MG63 (cell line): Measurements from ENCODE around the gene COG5. TPM values are rescaled to one million over a fixed set of nuclear protein-coding genes. Genes with fewer than 3 reads are reported as not detected.

Source experiments
- DNase-seq: peaks from one replicate; pipeline ENCODE4 v3.0.0-alpha.2; 2020
- H3K27me3 ChIP-seq: fragments of 250-450 bp; sonication (Bioruptor Pico); 2 replicates; pipeline ENCODE4 v1.5.1; 2020; ENCODE audit warnings: mild to moderate bottlenecking, moderate library complexity
- H3K36me3 ChIP-seq: fragments of 250-450 bp; sonication (Bioruptor Pico); 2 replicates; pipeline ENCODE4 v1.5.1; 2020; ENCODE audit warnings: mild to moderate bottlenecking, moderate library complexity
- H3K4me3 ChIP-seq: fragments of 250-450 bp; sonication (Bioruptor Pico); 2 replicates; pipeline ENCODE4 v1.5.1; 2020; ENCODE audit warnings: mild to moderate bottlenecking, moderate library complexity
- H3K9me3 ChIP-seq: fragments of 250-450 bp; sonication (Bioruptor Pico); 2 replicates; pipeline ENCODE4 v1.5.1; 2020; ENCODE audit warnings: mild to moderate bottlenecking, moderate library complexity
- total RNA-seq: library from RNA; depleted of rRNA; stranded (reverse); fragments of >200 nt; shearing (Covaris generic); gene quantifications from 2 replicates; pipeline ENCODE4 v1.2.3, GENCODE V29; 2014; ENCODE audit warnings: low replicate concordance

Gene COG5
- total RNA-seq, 1 experiment from 2014 or later, result 37.5 TPM

- H3K4me3 ChIP-seq, result no peak overlapping the region
- H3K27me3 ChIP-seq, result no peaks in the 10 kb centered on the region
- no peaks in the 10 kb centered on the region for H3K36me3 ChIP-seq
- H3K9me3 ChIP-seq, result no peaks in the 10 kb centered on the region
- DNase-seq, result no peak
Measured at GRCh38 chr7:107353701-107354100, 210.0 kb downstream of the COG5 start.

DNA sequence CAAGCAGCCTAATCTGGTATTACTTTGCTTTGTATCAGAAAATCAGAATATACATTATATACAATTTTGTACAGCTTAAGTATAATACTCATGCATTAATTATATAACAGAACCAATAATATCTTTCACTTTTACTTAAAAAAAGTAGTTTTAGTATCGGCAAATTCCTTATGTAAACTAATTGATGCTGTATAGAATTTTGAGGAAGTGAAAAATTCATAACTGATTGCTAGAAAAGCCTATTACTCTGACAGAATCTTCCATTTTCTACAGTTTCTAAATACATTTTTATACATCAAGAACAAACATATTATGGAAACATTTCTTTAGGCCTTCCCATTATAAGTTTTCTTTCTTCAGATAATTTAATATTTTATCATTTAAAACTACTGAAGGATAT, 217.8 kb downstream of the COG5 start:
- H3K36me3 ChIP-seq, result no peaks in the 10 kb centered on the region
- no peaks in the 10 kb centered on the region for H3K27me3 ChIP-seq
- no peak overlapping the region for H3K4me3 ChIP-seq
- no peaks in the 10 kb centered on the region for H3K9me3 ChIP-seq
- no peak for DNase-seq

GRCh38 chr7:107344799-107345198, 218.9 kb downstream of the COG5 start:
- H3K27me3 ChIP-seq, result no peaks in the 10 kb centered on the region
- H3K36me3 ChIP-seq, result no peaks in the 10 kb centered on the region
- H3K4me3 ChIP-seq, result no peak overlapping the region
- DNase-seq, result no peak
- H3K9me3 ChIP-seq, result no peaks in the 10 kb centered on the region

- DNase-seq, result no peak
- no peak overlapping the region for H3K4me3 ChIP-seq
- no peaks in the 10 kb centered on the region for H3K36me3 ChIP-seq
- no peaks in the 10 kb centered on the region for H3K9me3 ChIP-seq
- H3K27me3 ChIP-seq, result no peaks in the 10 kb centered on the region
Measured at GRCh38 chr7:107344286-107344685, 219.4 kb downstream of the COG5 start.

GRCh38 chr7:107338080-107338479, 225.6 kb downstream of the COG5 start:
- DNase-seq, result no peak
- H3K4me3 ChIP-seq, result no peak overlapping the region
- H3K27me3 ChIP-seq, result no peaks in the 10 kb centered on the region
- H3K36me3 ChIP-seq, result no peaks in the 10 kb centered on the region
- 0 out of 2 replicates have a peak, but pooled peaks cover 5% of the 10 kb centered on the region for H3K9me3 ChIP-seq

GRCh38 chr7:107332488-107333269, 231.0 kb downstream of the COG5 start:
- no peak for DNase-seq

GRCh38 chr7:107330478-107330877, 233.2 kb downstream of the COG5 start:
- H3K27me3 ChIP-seq, result no peaks in the 10 kb centered on the region
- H3K4me3 ChIP-seq, result no peak overlapping the region
- DNase-seq, result no peak
- H3K9me3 ChIP-seq, result no peaks in the 10 kb centered on the region
- H3K36me3 ChIP-seq, result no peaks in the 10 kb centered on the region

More at GRCh38 chr7:107332488-107333269, 231.0 kb downstream of the COG5 start:
- Histone ChIP-seq H3K9me3 (no peaks in the 10 kb centered on the region), H3K4me3 (no peak overlapping the region), H3K27me3 (no peaks in the 10 kb centered on the region), H3K36me3 (no peaks in the 10 kb centered on the region)

DNA sequence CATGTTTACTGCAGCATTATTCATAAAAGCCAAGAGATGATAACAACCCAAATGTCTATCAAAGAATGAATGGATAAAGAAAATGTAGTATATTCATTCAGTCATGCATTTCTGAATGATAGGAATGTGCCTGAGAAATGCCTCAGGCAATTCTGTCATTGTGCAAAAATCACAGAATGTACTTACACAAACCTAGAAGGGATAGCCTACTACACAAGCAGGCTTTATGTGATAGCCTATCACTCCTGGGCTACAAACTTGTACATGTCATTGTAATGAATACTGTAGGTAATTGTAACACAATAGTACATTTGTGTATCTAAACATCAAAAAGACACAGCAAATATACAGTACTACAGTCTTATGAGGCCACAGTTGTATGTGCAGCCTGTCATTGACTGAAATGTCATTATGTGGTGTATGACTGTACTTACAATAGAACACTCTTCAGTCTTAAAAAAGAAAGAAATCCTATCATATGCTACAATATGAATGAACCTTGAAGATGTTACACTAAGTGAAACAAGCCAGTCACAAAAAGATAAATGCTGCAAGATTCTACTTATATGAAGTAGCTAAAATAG, 235.6 kb downstream of the COG5 start:
- Histone ChIP-seq H3K4me3 (no peak overlapping the region), H3K36me3 (no peaks in the 10 kb centered on the region), H3K27me3 (no peaks in the 10 kb centered on the region), H3K9me3 (no peaks in the 10 kb centered on the region)
- no peak for DNase-seq

- Histone ChIP-seq H3K9me3 (no peaks in the 10 kb centered on the region), H3K4me3 (no peak overlapping the region), H3K36me3 (no peaks in the 10 kb centered on the region), H3K27me3 (no peaks in the 10 kb centered on the region)
- no peak for DNase-seq
Measured at GRCh38 chr7:107326061-107326460, 237.7 kb downstream of the COG5 start.

DNA sequence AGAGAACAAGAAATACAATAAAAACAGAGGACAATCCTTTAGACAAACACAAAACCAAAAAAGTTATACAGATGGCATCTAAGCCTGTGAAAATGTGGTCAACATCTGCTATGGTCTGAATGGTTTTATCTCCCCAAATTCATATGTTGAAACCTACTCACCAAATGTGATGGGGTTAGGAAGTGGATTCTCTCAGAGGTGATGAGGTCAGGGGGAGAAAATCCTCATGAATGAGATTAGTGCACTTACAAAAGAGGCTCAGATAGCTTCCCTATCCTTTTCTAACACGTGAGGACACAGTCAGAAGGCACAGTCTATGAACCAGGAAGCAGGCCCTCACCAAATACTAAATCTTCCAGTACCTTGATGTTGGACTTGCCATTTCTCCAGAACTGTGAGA, 241.7 kb downstream of the COG5 start:
- Histone ChIP-seq H3K4me3 (no peak overlapping the region), H3K9me3 (no peaks in the 10 kb centered on the region), H3K36me3 (no peaks in the 10 kb centered on the region), H3K27me3 (no peaks in the 10 kb centered on the region)
- no peak for DNase-seq

GRCh38 chr7:107321611-107322010, 242.1 kb downstream of the COG5 start:
- H3K27me3 ChIP-seq, result no peaks in the 10 kb centered on the region
- H3K9me3 ChIP-seq, result no peaks in the 10 kb centered on the region
- no peak overlapping the region for H3K4me3 ChIP-seq
- no peak for DNase-seq
- H3K36me3 ChIP-seq, result no peaks in the 10 kb centered on the region

DNA sequence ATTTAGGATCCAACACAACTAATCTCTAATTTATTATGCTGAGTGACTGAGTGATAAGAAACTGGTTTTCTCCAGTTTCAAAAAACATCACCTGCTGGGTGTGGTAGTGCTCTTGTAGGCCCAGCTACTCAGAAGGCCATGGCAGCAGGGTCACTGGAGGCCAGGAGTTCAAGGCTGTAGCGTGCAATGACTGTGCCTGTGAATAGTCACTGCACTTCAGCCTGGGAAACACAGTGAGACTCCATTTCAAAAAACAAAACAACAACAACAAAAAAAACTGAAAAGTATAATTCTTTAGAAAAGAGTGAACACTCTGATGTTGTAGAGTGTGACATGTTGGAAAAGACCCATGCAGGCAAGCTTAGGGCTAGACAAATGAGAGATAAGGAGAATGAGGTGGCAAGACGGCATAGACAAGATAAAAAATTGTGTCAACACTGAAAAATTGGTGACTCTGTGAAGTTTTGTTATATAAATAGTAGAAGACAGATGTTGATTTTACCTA, 243.9 kb downstream of the COG5 start:
- Histone ChIP-seq H3K27me3 (no peaks in the 10 kb centered on the region), H3K36me3 (no peaks in the 10 kb centered on the region), H3K9me3 (no peaks in the 10 kb centered on the region), H3K4me3 (no peak overlapping the region)
- DNase-seq, result no peak

GRCh38 chr7:107318523-107319160, 245.1 kb downstream of the COG5 start:
- Histone ChIP-seq H3K9me3 (no peaks in the 10 kb centered on the region), H3K27me3 (no peaks in the 10 kb centered on the region), H3K36me3 (no peaks in the 10 kb centered on the region), H3K4me3 (no peak overlapping the region)
- DNase-seq, result no peak

GRCh38 chr7:107315716-107316220, 248.0 kb downstream of the COG5 start:
- H3K4me3 ChIP-seq, result no peak overlapping the region
- H3K9me3 ChIP-seq, result no peaks in the 10 kb centered on the region
- H3K36me3 ChIP-seq, result no peaks in the 10 kb centered on the region
- DNase-seq, result no peak
- H3K27me3 ChIP-seq, result no peaks in the 10 kb centered on the region

DNA sequence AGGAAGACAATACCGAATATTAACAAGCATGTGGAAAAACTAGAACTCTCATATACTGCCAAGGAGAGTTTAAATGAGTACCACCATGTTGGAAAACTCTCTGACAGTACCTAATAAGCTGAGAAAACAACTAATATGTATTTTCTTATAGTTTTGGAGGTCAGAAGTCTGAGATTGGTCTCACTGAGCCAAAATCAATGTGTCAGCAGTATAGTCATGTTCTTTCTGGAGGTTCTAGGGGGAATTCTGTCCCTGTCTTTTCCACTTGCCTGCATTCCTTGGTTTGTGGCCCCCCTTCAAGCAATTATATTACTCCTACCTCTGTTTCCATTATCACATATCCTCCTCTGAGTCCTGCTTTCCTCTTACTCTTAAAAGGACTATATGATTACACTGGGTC, 250.4 kb downstream of the COG5 start:
- Histone ChIP-seq H3K9me3 (no peaks in the 10 kb centered on the region), H3K4me3 (no peak overlapping the region), H3K27me3 (no peaks in the 10 kb centered on the region), H3K36me3 (no peaks in the 10 kb centered on the region)
- no peak for DNase-seq

DNA sequence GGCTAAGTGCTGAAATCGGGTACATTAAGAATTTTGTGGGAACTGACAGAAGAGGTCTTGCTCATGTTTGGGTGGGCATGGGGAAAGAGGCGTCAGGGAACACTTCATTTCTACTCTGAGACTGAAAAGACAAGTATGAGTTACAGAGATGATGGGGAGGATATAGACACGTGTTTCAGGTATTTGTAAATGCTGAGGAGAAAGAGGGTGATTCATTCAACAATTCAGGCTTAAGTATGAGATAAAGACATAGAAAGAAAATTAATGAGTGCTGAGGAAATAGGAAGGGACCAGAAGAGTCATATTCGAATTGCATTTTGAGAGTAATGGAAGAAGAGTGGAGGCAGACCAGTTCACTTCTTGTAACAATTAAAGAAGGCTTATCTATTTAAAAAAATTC, 251.3 kb downstream of the COG5 start:
- Histone ChIP-seq H3K27me3 (no peaks in the 10 kb centered on the region), H3K9me3 (no peaks in the 10 kb centered on the region), H3K4me3 (no peak overlapping the region), H3K36me3 (no peaks in the 10 kb centered on the region)
- DNase-seq, result no peak

GRCh38 chr7:107309296-107309695, 254.4 kb downstream of the COG5 start:
- no peak overlapping the region for H3K4me3 ChIP-seq
- H3K27me3 ChIP-seq, result no peaks in the 10 kb centered on the region
- no peak for DNase-seq
- no peaks in the 10 kb centered on the region for H3K36me3 ChIP-seq
- H3K9me3 ChIP-seq, result no peaks in the 10 kb centered on the region
